ENCODE measurements around the gene ELANE.
A peak's percentile ranks its signal among the peaks of the same experiment; 100 is the strongest.
"Not testable (repeated sequence)": the region's sequence is repeated elsewhere in the genome, so short reads cannot be mapped to it uniquely, and the experiment has no call there.

Gene ELANE

GRCh38 chr19:815079-815774 is 36.9 kb upstream of the ELANE start:
- TF ChIP-seq ZFP3 (CRISPR knock-in tag; IDR thresholded peaks at IDR 0.05): no peak
- TF ChIP-seq ZNF8 (CRISPR knock-in tag; IDR thresholded peaks at IDR 0.05): no peak
- TF ChIP-seq ARNTL (CRISPR knock-in tag; IDR thresholded peaks at IDR 0.05; ENCODE audit: borderline replicate concordance, low read depth): no peak
- ATAC-seq: peak; percentile 21

GRCh38 chr19:815775-816499 is 36.2 kb upstream of the ELANE start:
- no peak for ATAC-seq
- TF ChIP-seq CSDC2 (CRISPR knock-in tag; IDR thresholded peaks at IDR 0.05) (no peak), TSHZ2 (CRISPR knock-in tag; IDR thresholded peaks at IDR 0.05) (no peak), GLIS3 (CRISPR knock-in tag; IDR thresholded peaks at IDR 0.05) (no peak), CSRNP3 (CRISPR knock-in tag; IDR thresholded peaks at IDR 0.05) (no peak), ZFP3 (CRISPR knock-in tag; IDR thresholded peaks at IDR 0.05) (no peak), POU6F1 (CRISPR knock-in tag; IDR thresholded peaks at IDR 0.05; ENCODE audit: borderline replicate concordance, low read depth) (no peak), RARB (CRISPR knock-in tag; IDR thresholded peaks at IDR 0.05) (no peak), ZNF70 (CRISPR knock-in tag; IDR thresholded peaks at IDR 0.05) (no peak), TCF4 (CRISPR knock-in tag; IDR thresholded peaks at IDR 0.05; ENCODE audit: borderline replicate concordance) (no peak), ESRRG (CRISPR knock-in tag; IDR thresholded peaks at IDR 0.05) (no peak), ZNF565 (CRISPR knock-in tag; conservative IDR thresholded peaks at IDR 0.05; ENCODE audit: low read depth) (no peak), CREB5 (CRISPR knock-in tag; IDR thresholded peaks at IDR 0.05; ENCODE audit: low read depth) (no peak), ZFP30 (CRISPR knock-in tag; IDR thresholded peaks at IDR 0.05) (no peak), TOX (CRISPR knock-in tag; IDR thresholded peaks at IDR 0.05; ENCODE audit: borderline replicate concordance) (no peak), BACH2 (CRISPR knock-in tag; IDR thresholded peaks at IDR 0.05; ENCODE audit: borderline replicate concordance) (no peak), SNAI2 (CRISPR knock-in tag; IDR thresholded peaks at IDR 0.05) (no peak), OSR1 (CRISPR knock-in tag; IDR thresholded peaks at IDR 0.05) (no peak), ZC3H10 (CRISPR knock-in tag; IDR thresholded peaks at IDR 0.05) (no peak), ARNTL (CRISPR knock-in tag; IDR thresholded peaks at IDR 0.05; ENCODE audit: borderline replicate concordance, low read depth) (no peak)

GRCh38 chr19:816500-816857 is 35.6 kb upstream of the ELANE start:
- ATAC-seq: no peak
- TF ChIP-seq ZFP30 (CRISPR knock-in tag; IDR thresholded peaks at IDR 0.05) (no peak), ISL1 (CRISPR knock-in tag; IDR thresholded peaks at IDR 0.05) (no peak), POU6F1 (CRISPR knock-in tag; IDR thresholded peaks at IDR 0.05; ENCODE audit: borderline replicate concordance, low read depth) (no peak), ZFP3 (CRISPR knock-in tag; IDR thresholded peaks at IDR 0.05) (no peak), PPARA (CRISPR knock-in tag; IDR thresholded peaks at IDR 0.05; ENCODE audit: borderline replicate concordance) (no peak), OSR1 (CRISPR knock-in tag; IDR thresholded peaks at IDR 0.05) (no peak), ESRRG (CRISPR knock-in tag; IDR thresholded peaks at IDR 0.05) (no peak), ZNF8 (CRISPR knock-in tag; IDR thresholded peaks at IDR 0.05) (no peak), GLIS3 (CRISPR knock-in tag; IDR thresholded peaks at IDR 0.05) (no peak)

- not testable (repeated sequence) for ATAC-seq
These were observed 31.9 kb upstream of the ELANE start for GRCh38 chr19:820212-820611.

Measured in SK-N-SH treated with all-trans-retinoic acid at 6 μM for 48 hours (cell line).